Heart left ventricle (tissue), 13 donors: ENCODE results near the gene EEF1E1.

ENCODE experiments used
- POLR2A ChIP-seq, 2 donors: fragments of 450-650 bp; IDR thresholded peaks; one replicate each; pipeline ENCODE4 v1.6.1; 2017; ENCODE audit warnings: antibody characterized with exemption in 2 of 2, mild to moderate bottlenecking in 2 of 2, moderate library complexity in 2 of 2
- TF ChIP-seq, protein P1 (sequence below), 12 donors: fragments of 200-600 bp; sonication (generic) in 4 of 12; IDR thresholded peaks; one replicate each; pipeline versions ENCODE4 v1.5.0 to v1.8.0; 2018 to 2022; ENCODE audit warnings: antibody characterized with exemption in 12 of 12, mild to moderate bottlenecking in 5 of 12
- donor health status: ischemic (EF 13 %, LVEDD 7.1; RV severe dilation, severe dysfunction).
- donor health status: DM: no; HTN: yes; CAD: no.
- donor health status: DM: no; HTN: no; CAD: no.
- donor health status: ischemic (EF 25% LVEDD 6.9; RV normal size, moderate dysfunction).
- donor health status: ischemic (EF 25% LVEDD 5.7; RV mildly dilated, moderate dysfunction).
- donor health status: ischemic (EF 35%, LVEDD 5.7; RV mildly dilated, moderate dysfunction).
- donor health status: nonischemic (EF 11% LVEDD 7.7; RV severe dilation, severe dysfunction).
- donor health status: DM: yes; HTN: yes; CAD: no.
- donor health status: PGD.
- donor health status: ischemic (EF 29% LVEDD 5.4; RV normal size, mild dysfunction).
- donor health status: nonischemic (EF 23%, LVEDD 6.1; RV moderate dilation, normal function).

DNA sequence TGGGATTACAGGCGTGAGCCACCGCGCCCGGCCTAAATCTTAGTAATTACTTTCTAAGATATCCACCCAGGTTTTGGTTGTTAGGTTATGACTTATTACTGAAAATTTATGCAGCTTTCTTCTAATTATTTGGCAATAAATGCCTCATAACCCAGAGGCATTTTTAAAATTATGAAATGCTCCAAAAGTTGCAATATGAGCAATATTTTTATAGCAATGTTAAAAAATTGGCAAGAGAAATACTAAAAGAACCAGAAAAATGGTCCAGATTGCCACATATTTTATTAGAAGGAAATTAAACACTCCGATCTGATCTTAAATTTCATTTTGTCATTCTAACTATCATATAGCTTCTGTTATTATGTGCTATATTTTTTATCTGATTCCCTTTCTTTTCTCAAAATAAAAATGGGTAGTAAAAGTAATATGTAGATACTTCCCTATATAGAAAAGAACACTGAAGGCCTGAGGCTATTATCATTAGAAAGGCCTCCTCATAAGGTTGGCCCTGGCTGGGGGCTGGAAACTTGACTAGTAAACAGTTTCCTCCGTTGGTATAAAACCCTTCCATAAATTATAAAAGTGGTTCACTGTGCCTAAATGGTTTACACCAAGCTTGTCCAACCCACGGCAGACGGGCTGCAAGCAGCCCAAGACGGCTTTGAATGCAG lies 60.3 kb downstream of the EEF1E1 start:
- TF ChIP-seq POLR2A (IDR thresholded peaks at IDR 0.05) = no peak
- TF ChIP-seq, protein P1, sequence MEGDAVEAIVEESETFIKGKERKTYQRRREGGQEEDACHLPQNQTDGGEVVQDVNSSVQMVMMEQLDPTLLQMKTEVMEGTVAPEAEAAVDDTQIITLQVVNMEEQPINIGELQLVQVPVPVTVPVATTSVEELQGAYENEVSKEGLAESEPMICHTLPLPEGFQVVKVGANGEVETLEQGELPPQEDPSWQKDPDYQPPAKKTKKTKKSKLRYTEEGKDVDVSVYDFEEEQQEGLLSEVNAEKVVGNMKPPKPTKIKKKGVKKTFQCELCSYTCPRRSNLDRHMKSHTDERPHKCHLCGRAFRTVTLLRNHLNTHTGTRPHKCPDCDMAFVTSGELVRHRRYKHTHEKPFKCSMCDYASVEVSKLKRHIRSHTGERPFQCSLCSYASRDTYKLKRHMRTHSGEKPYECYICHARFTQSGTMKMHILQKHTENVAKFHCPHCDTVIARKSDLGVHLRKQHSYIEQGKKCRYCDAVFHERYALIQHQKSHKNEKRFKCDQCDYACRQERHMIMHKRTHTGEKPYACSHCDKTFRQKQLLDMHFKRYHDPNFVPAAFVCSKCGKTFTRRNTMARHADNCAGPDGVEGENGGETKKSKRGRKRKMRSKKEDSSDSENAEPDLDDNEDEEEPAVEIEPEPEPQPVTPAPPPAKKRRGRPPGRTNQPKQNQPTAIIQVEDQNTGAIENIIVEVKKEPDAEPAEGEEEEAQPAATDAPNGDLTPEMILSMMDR (IDR thresholded peaks at IDR 0.05) = no peak
